Measurements from ENCODE around the gene ADGRB3.
"Not testable (repeated sequence)": the region's sequence is repeated elsewhere in the genome, so short reads cannot be mapped to it uniquely, and the experiment has no call there.

DNA sequence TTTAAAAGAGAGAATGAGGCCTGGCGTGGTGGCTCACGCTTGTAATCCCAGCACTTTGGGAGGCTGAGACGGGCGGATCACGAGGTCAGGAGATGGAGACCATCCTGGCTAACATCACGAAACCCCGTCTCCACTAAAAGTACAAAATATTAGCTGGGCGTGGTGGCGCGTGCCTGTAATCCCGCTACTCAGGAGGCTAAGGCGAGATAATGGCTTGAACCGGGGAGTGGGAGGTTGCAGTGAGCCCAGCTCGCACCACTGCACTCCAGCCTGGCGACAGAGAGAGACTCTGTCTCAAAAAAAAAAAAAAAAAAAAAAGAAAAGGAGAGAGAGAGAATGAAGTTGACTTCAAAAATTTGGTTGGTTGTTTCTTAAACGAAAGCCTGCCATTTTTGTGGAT lies 41.0 kb downstream of the ADGRB3 start:
- TF ChIP-seq POLR2A, CTCF (IDR thresholded peaks at IDR 0.05): not testable (repeated sequence)
